SK-N-DZ (cell line): ENCODE measurements around the gene KCNJ15.
A peak's percentile ranks its signal among the peaks of the same experiment; 100 is the strongest.
"Not testable (repeated sequence)": the region's sequence is repeated elsewhere in the genome, so short reads cannot be mapped to it uniquely, and the experiment has no call there.

ENCODE experiments used
- DNase-seq: peaks from one replicate; pipeline ENCODE4 v3.0.0-alpha.2; 2015; ENCODE audit warnings: low spot score

The KCNJ15 gene

DNA sequence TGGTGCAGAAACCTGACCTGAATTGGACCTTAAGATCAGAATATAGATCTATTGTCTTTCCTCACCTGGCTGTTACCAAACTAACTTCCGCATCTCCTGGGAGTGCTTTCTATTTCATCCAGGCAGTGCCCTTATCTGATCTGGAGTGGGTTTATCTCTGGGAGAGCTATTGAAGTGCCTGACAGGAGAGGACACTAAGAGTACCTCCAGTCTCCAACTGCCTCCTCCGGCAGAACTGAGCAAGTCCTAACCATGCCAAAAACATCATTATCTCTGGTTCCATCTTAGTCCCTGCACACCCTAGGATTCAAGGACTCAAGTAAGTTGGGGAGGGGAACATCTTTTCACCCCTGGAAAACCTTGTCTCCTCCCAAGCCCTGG is 12.4 kb upstream of the KCNJ15 start:
- peak; percentile 5 for DNase-seq

DNA sequence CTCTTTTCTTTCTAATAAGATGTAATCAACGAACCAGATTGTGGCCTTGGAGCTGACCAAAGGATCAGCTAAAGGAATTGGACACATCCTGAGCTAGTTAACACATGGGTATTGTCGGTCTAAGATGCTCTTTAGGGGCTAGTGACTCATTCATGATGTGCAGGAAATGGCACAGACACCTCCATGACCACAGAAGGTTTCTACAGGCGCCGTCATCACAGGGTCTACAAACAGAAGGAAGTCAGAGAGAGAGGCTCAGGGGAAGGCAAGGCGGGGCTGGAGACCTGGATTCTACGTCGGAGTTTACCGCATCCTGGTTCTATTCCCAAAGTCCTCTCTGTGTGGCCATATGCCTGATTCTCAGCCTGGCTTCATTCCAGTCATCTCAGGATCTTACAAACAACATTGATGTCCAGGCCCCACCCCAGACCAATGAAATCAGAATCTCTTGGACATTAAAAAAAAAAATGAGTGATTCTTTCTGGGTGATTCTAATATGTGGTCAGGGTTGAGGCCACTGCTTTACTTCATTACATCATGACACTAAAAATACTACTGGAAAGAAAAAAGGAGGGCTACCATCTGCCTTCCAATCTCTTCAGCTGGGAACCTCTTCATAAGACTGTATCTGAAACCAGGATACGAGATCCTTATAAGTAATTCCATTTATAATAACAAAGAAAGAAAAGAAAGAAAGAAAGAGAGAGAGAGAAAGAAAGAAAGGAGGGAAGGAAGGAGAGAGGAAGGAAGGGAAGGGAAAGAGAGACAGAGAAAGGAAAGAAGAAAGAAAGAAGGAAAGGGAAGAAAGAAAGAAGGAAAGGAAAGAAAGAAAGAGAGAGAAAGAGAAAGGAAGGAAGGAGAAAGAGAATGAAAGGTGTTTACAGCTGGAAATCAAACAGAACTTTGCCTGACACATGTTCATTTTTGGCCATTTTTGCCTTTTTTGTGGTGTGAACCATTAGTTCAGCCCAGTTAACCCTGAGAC is 11.6 kb upstream of the KCNJ15 start:
- no peak for DNase-seq

DNA sequence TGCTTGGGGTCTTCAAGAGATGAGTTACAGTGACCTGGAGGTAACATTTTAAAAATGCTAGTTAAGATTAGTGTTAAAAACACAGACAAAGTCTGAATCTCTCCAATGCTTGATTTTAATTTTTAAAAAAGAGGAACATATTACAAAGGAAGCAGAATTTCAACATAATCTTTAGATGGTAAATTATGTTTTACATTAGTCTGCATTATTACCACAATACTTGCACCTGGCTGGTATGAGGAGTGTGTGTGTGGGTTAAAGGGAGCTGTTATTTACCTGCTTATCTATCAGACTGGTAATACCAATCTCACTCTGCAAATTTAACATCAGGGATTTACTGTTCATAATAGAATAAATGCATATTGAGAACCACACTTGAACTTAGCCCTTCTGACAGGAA is 10.3 kb upstream of the KCNJ15 start:
- no peak for DNase-seq

DNA sequence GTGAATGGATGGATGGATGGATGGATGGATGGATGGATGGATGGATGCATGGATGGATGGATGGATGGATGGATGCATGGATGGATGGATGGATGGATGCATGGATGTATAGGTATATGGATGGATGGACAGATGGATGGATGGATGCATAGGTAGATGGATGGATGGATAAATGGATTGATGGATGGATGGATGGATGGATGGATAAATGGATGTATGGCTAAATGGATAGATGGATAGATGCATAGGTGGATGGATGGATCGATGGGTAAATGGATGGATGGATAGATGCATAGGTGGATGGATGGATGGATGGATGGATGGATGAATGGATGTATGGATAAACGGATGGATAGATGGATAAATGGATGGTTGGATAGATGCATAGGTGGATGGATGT is 9.7 kb upstream of the KCNJ15 start:
- DNase-seq = not testable (repeated sequence)

DNA sequence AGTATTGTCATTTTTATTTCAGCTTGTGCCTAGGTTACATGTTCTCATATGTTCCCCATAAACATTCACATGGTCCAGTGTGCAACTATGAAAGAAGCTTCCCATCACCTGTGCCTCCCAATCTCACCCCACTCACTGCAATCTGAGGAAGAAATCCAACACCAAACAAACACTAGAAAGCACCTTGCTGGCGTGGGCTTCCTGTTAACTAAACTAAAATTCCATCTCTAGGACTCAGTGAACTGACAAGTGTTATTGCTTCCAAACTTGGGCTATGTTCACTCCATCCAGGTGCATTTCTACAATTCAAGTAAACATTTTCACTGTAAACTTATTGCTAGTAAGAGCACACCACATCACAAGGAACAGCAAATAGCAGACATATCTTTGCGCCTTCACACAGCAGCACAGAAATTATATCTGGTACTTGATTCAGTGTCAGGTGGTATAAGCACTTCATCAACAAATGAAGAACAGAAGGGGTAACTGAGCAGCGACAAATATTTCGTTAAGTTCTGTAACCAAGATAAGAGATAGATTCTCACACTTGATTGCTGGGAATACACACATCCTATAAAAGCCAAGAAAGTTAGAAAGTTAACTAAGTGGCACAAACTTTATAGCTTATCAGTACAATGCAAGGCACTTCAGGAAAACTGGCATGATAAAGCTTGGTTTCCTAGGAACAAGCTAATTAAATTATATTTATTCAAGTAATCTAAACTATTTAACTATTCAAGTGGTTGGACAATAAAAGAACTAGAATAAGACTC is 8.9 kb upstream of the KCNJ15 start:
- no peak for DNase-seq

DNA sequence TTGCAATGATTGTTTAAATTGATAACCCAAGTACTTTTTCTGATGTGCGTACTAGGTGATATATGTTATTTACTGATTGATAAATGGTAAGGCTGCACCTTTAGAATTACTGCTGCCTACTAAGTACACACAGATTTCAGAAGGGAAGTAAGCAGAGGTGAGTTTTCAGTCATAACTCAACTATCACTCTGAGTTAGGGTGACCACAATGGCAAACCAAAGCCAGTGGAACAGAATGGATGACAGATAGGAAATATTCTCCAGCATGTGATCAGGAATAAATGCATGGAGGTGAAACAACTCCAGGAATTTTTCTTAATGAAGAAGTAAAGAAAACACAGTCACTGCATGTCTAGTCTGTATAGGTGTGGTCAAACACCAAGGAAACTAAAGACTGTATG is 7.5 kb upstream of the KCNJ15 start:
- no peak for DNase-seq

DNA sequence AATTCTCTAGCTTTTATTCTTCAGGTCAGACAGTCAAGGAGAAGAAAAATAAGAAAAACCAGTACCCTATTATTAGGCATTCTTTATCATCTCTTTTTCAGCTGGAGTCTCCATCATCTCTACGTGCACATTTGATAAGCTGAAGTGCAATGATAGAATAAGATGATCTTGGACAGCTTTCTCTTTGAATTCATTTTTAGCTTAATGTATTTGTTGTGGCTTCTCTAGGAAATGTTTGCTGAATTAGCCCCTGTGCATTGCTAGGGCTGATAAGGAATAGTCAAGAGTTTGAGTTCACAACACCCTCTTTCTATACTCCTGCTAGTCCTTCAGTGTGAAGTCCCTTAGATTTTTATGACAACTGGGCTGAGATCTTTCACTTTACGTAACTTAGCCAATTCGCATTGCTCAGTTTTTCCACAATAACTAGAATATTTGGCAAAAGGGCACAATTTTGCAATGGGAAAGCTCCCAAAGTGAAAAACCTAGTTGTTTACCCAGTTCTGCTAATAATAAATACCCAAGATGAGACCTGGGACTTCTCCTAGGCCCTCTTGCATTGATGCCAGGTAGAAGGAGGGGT is 7.0 kb upstream of the KCNJ15 start:
- DNase-seq = no peak

DNA sequence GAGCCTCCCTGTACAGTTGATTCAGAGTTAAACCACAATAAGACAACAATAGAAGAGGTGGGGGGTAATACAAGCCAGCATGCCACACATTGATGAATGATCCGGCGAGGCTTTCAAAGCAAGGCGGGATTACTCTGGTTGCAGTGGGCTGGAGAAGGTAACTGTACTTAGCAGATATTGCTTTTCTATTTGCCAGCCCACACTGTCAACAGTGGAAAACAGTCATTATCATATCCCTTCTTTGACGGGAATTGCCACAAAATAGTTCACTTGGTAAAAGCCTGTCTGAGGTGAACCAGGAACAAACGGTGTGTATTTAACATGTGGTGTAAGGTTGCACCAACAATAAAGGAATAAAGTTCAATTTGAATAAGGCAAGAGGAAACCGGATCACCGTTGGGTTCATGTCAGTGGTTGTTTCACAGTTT is 5.8 kb upstream of the KCNJ15 start:
- no peak for DNase-seq

DNA sequence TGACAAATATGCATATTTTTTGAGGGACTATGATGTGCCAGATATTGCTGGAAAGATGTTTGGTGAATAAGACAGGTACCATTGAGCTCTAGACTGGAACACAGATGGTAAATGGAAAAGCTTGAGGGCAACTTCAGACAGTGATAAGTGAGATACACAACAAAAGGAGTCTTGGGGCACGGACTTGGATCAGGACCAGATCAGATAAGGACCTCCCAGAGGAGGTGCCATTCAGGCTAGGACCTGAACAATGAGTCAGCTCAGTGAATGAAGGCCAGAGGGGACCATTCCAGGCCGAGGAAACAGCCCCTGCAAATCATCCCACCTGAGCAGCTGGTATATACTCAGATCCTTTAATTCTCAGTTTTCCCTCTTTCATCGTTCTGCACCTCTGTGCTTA is 1.8 kb upstream of the KCNJ15 start:
- DNase-seq = no peak

DNA sequence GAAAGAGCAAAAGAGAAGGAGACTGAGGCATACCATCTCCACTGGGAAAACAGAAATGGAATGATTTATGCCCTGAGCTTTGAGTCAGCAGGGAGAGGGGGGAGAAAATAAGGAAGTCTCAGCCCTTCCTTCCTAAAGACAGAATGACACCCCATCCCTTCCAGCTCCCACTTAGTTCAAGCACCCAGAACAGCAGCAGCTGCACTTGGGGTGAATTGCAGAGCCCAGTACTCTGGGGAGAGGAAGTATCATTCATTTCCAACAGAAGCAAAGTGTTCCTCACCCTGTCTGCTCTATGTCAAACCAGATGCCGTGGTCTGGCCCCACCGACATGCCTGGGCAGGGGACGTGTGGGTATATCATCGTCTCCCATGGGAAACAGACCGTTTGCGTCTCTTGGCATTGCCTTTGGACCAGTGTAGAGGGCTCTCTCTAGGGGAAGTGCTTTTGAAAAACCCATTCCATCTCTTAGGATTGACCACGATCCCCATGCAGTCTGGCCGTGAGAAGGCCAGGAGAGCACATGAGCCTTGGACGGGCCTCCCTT is 1.1 kb upstream of the KCNJ15 start:
- DNase-seq = no peak

DNA sequence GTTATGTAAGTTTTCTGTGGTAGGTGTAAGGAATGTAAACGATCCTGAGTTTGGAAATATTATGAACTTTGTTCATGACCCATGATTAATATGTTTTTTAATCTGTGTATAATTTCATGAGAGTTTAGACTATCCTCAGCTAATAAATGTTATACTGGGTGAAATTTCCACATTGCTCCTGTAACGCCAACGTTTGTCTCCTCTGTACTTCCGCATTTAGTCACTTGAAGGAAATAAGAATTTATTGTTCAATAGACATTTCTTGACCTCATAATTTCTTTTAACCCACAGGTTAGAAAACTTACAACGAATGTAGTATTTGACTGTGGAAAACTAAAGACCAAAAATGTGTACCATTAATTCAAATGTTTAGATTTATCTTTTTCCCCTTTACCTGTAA is 876 bp downstream of the KCNJ15 start:
- no peak for DNase-seq

DNA sequence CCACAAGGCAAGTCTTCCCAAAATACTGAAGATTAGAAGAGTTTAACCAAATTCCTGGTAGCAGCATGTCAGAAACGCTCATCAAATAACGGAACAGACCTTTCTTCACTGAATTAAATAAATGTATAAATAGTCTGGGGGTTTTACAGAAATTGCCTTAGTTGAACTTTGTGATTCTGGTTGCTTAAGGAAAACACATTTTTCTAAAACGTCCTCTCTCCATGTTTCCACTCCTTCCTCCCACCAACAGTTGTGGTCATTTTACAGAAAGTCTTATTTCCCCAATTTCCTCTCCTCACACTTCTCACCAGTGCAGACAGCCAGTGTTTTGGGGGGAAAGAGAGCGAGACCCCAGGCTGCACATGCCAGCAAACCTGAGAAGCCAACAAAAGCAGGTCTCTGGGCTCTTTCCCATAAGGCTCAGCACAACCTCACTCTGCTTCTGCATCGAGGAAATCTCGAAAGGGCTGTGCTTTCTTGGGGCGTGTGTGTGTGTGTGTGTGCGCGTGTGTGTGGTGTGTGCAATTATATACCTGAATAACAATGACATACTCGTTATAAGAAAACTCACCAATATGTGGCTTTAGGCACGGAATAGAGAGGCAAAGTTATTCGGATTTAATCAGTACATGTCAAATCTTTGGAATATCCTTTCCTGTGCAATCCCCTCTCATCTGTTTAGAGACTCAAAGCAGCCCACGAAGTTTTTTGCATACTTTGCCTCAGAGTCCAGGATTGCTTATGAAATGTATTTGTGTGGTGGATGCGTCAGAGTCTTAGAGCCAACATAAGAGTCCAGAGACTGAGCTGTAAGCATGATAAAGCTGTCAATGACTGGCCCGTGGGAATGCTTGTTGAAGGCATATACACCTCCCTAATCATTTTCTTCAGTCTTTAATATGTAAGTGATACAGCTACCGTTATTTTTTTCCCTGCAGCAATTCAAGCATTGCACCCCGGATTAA is 2.0 kb downstream of the KCNJ15 start:
- DNase-seq = no peak

DNA sequence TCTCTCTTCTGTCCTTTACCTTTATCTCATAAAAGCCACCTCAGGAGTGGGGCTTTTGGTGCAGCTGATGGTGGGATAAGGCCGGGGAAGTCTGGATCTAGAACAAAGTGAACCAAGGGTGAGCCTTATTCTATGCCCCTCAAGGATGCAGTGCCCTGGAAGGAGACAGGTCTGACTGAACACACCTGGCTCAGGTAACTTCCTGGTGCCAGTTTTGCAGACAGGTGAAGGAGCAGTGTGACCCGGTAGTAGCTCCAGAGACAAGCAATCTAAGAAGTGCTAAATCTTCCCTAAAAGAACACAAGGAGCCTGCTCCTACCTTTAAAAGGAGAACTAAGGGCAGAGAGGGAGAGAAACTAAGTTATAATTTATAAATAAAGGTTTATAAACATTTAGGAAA is 2.9 kb downstream of the KCNJ15 start:
- no peak for DNase-seq

DNA sequence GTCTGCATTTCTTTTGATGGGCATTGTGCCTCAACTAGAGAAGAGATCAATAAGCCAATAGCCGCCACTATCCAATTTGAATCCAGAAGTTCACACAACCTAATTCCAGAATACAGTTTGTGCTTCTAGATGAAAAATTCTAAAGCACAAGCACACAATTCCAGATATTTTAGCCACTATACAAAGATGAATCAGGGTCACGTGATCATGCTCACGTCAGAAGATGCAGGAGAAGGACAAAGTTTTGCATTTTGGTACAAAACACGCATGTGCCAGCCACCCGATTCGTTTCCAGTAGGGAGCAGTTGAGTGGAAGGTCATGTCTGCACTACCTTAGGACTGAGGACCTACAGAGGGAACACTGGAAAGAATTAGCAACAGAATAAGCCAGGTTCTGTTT is 3.6 kb downstream of the KCNJ15 start:
- no peak for DNase-seq

DNA sequence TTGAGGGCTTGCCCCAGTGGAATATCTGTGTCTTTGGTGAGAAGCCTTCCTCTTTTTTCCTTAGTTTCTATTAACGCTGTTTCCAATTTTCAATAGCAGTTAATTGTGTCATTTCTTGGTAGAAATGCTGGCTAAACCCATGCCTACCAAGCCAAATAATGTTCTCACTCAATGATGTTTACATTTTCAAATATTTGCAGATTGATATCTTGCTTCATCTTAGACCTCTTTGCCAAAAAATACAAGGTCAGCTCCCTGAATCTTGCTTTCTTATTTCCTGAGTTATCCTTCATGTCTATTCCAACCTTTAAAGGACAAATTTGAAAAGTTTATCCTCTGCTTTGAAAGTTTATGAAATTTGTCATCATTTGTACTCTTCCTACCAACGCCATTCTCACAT is 5.1 kb downstream of the KCNJ15 start:
- no peak for DNase-seq

DNA sequence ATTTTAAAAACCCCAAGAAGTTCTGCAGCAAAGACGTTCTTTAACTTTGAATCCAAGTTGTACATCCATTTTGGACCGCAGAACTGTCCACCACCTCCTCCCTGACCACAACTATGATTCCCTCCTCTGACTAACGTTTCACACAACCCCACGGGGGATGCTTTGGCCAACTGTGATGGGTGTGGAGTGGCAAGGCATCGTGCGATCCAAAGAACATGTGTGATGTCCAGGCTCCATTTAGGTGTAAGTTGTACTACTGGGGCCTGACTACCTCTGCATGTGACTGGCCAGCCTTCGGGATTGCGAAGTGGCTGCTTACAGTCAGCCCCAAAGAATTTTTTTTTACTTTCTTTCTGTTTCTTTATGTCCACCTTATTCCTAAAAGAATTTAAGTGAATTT is 6.7 kb downstream of the KCNJ15 start:
- DNase-seq = no peak

DNA sequence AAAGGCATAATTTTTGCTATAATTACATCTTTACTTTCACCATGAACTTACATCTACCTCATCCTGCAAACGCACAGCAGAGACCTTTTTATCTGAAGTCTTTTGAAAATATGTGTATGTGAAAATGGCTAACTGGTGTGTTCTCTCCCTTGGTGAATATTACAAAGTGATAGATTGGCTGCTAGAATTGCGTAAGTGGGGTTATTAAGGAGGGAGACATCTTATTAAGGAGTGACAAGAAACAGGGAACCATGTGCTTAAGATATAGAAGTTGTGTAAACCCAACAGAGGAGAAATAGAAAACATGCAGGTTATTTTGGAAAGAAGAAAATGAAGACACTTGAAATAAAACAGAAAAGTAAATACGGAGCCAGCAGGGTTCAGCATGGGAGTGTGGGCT is 7.8 kb downstream of the KCNJ15 start:
- DNase-seq = no peak

DNA sequence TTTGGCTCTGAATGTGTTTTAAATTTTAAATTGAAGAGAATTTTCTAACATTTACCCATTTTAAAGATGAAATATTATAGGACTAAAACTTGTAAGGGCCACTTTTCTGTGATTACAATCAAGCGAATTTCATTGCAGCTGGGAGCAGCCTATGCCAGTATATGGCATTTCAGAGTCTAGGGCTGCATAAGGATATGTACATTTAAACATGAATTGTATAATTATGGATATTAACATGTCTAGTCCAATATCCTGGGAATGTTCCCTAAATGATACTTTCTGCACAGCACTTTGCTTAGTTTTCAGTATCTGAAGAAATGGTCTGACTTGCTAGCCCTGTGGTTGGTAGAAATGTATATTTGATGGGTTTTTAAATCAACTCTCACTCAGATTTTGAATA is 8.4 kb downstream of the KCNJ15 start:
- DNase-seq = no peak

DNA sequence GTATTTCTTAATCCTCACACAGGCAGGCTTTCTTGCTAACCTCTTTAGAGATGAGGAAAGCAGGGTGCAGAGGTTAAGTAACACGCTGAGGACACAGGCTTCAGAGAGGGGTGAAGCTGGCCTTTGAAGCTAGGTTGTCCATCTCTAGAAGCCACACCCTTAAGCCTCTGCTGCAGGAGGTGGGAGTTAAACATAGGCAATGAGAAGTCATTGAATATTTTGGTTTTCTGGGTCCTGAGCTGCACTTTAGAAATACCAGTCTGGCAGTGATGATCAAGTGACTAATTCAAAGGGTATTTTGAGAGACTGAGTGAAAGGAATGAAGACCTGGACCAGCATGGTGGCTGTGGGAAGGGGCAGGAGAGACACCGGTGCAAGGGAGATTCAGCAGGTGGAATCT is 9.9 kb downstream of the KCNJ15 start:
- no peak for DNase-seq

DNA sequence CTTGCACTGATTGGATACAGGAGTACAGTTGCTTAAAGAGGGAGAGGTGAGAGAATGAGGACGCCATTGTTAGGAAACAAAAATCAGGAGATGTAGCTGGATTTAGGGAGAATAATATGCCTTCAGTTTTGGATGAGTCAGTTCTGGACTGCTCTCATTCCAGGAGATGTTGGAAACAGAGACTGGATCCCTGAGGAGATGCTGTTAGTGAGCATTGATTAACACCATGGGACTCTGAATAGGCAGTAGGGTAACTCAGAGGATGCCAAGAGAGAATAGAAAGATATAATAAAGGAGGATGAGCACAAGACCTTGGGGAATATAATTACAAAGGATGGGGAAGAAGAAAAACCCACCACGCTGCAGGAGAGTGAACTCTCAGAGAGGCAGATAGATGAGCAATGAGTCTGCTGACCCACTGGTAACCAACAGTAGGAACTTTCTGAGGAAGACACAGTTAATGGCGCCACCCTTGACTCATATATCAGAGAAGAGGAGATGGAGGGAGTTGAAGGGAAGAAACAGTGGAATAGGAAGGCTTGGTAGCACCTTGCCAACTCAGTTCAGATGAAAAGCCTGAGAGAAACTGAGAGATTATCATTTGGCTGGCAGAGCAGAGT is 10.5 kb downstream of the KCNJ15 start:
- no peak for DNase-seq
